SK-N-SH treated with all-trans-retinoic acid at 6 μM for 48 hours (cell line): Measurements from ENCODE around the gene TIAM2.

Experiments used
- ATAC-seq: fragments of 200-7000 bp; cut with Tn5 transposase; 3 replicates; pipeline ENCODE4 v1.9.1; 2020; ENCODE audit warnings: mild to moderate bottlenecking, moderate library complexity
- ARNTL ChIP-seq: fragments of 450-650 bp; formaldehyde crosslinking; IDR thresholded peaks from 2 replicates; pipeline ENCODE4 v1.5.0; 2020; ENCODE audit warnings: low read depth, mild to moderate bottlenecking, moderate library complexity, borderline replicate concordance
- CSDC2 ChIP-seq: fragments of 250-450 bp; sonication (Bioruptor Pico); IDR thresholded peaks from 2 replicates; pipeline ENCODE4 v1.5.0; 2020; ENCODE audit warnings: mild to moderate bottlenecking, moderate library complexity
- CSRNP3 ChIP-seq: fragments of 250-450 bp; sonication (Bioruptor Pico); IDR thresholded peaks from 2 replicates; pipeline ENCODE4 v1.5.1; 2021; ENCODE audit warnings: mild to moderate bottlenecking, moderate library complexity
- ESRRG ChIP-seq: fragments of 250-450 bp; sonication (Bioruptor Pico); IDR thresholded peaks from 2 replicates; pipeline ENCODE4 v1.6.1; 2021; ENCODE audit warnings: mild to moderate bottlenecking
- GLIS3 ChIP-seq: fragments of 250-450 bp; sonication (Bioruptor Pico); IDR thresholded peaks from 2 replicates; pipeline ENCODE4 v1.5.0; 2020; ENCODE audit warnings: mild to moderate bottlenecking, moderate library complexity
- ISL1 ChIP-seq: fragments of 250-450 bp; sonication (Bioruptor Pico); IDR thresholded peaks from 2 replicates; pipeline ENCODE4 v2.1.2; 2022; ENCODE audit warnings: mild to moderate bottlenecking, moderate library complexity
- OSR1 ChIP-seq: fragments of 250-450 bp; sonication (Bioruptor Pico); IDR thresholded peaks from 2 replicates; pipeline ENCODE4 v1.8.0; 2022; ENCODE audit warnings: moderate library complexity, mild to moderate bottlenecking, inconsistent platforms
- PATZ1 ChIP-seq: fragments of 250-450 bp; sonication (Bioruptor Pico); IDR thresholded peaks from 2 replicates; pipeline ENCODE4 v1.8.0; 2020; ENCODE audit warnings: mild to moderate bottlenecking, moderate library complexity, borderline replicate concordance
- POU6F1 ChIP-seq: fragments of 250-450 bp; sonication (Bioruptor Pico); IDR thresholded peaks from 2 replicates; pipeline ENCODE4 v1.8.0; 2021; ENCODE audit warnings: low read depth, mild to moderate bottlenecking, moderate library complexity, borderline replicate concordance
- PPARA ChIP-seq: fragments of 250-450 bp; sonication (Bioruptor Pico); IDR thresholded peaks from 2 replicates; pipeline ENCODE4 v1.5.0; 2020; ENCODE audit warnings: mild to moderate bottlenecking, borderline replicate concordance
- RARB ChIP-seq: fragments of 250-450 bp; sonication (Bioruptor Pico); IDR thresholded peaks from 2 replicates; pipeline ENCODE4 v1.8.0; 2021; ENCODE audit warnings: mild to moderate bottlenecking, moderate library complexity
- SNAI2 ChIP-seq: fragments of 250-450 bp; sonication (Bioruptor Pico); IDR thresholded peaks from 2 replicates; pipeline ENCODE4 v1.5.0; 2020; ENCODE audit warnings: mild to moderate bottlenecking, moderate library complexity
- TOX ChIP-seq: fragments of 250-450 bp; sonication (Bioruptor Pico); IDR thresholded peaks from 2 replicates; pipeline ENCODE4 v1.8.0; 2021; ENCODE audit warnings: mild to moderate bottlenecking, moderate library complexity, borderline replicate concordance
- TSHZ2 ChIP-seq: fragments of 250-450 bp; sonication (Bioruptor Pico); IDR thresholded peaks from 2 replicates; pipeline ENCODE4 v1.5.0; 2020; ENCODE audit warnings: mild to moderate bottlenecking, moderate library complexity
- ZFP3 ChIP-seq: fragments of 250-450 bp; sonication (Bioruptor Pico); IDR thresholded peaks from 2 replicates; pipeline ENCODE4 v1.5.0; 2020; ENCODE audit warnings: mild to moderate bottlenecking, moderate library complexity
- ZFP30 ChIP-seq: fragments of 450-650 bp; formaldehyde crosslinking; IDR thresholded peaks from 2 replicates; pipeline ENCODE4 v1.5.0; 2022; ENCODE audit warnings: mild to moderate bottlenecking, moderate library complexity
- ZNF565 ChIP-seq: fragments of 450-650 bp; formaldehyde crosslinking; conservative IDR thresholded peaks from 2 replicates; pipeline ENCODE4 v1.5.0; 2020; ENCODE audit warnings: low read depth, mild to moderate bottlenecking, moderate library complexity
- ZNF70 ChIP-seq: fragments of 450-650 bp; formaldehyde crosslinking; IDR thresholded peaks from 2 replicates; pipeline ENCODE4 v1.5.0; 2020; ENCODE audit warnings: mild to moderate bottlenecking, moderate library complexity
- ZNF8 ChIP-seq: fragments of 450-650 bp; formaldehyde crosslinking; IDR thresholded peaks from 2 replicates; pipeline ENCODE4 v1.5.0; 2020; ENCODE audit warnings: mild to moderate bottlenecking, moderate library complexity

Gene TIAM2

GRCh38 chr6:155270561-155271091 is 275.5 kb downstream of the TIAM2 start (continued):
- TF ChIP-seq PATZ1 (CRISPR knock-in tag) (no peak), OSR1 (CRISPR knock-in tag) (no peak)

GRCh38 chr6:155271145-155271544 is 276.0 kb downstream of the TIAM2 start:
- no peak for ATAC-seq
- TF ChIP-seq ZFP3 (CRISPR knock-in tag) (no peak), ESRRG (CRISPR knock-in tag) (no peak), ZNF70 (CRISPR knock-in tag) (no peak), TSHZ2 (no peak), ZFP30 (CRISPR knock-in tag) (no peak), CSRNP3 (CRISPR knock-in tag) (no peak), ZNF8 (CRISPR knock-in tag) (no peak)
- TF ChIP-seq, all 23 proteins: peak for 0

- TF ChIP-seq TSHZ2 (no peak), PPARA (CRISPR knock-in tag) (no peak), ISL1 (CRISPR knock-in tag) (no peak), RARB (CRISPR knock-in tag) (no peak), POU6F1 (CRISPR knock-in tag) (no peak)
- no peak for ATAC-seq
These were observed 277.5 kb downstream of the TIAM2 start for GRCh38 chr6:155272353-155273232.

- ATAC-seq: peak; percentile 85
- TF ChIP-seq GLIS3 (CRISPR knock-in tag) (no peak), TOX (CRISPR knock-in tag) (no peak), ZNF70 (CRISPR knock-in tag) (no peak), PPARA (CRISPR knock-in tag) (no peak), POU6F1 (CRISPR knock-in tag) (no peak), CSRNP3 (CRISPR knock-in tag) (no peak), RARB (CRISPR knock-in tag) (no peak), CSDC2 (CRISPR knock-in tag) (no peak), ZNF565 (no peak), ISL1 (CRISPR knock-in tag) (peak; percentile 60), ZFP3 (CRISPR knock-in tag) (no peak), ARNTL (CRISPR knock-in tag) (no peak), ESRRG (CRISPR knock-in tag) (no peak), ZNF8 (CRISPR knock-in tag) (no peak), SNAI2 (no peak)
These were observed 278.3 kb downstream of the TIAM2 start for GRCh38 chr6:155273431-155273830.
